ENCODE data around the gene SPINK5.

The SPINK5 gene

GRCh38 chr5:148091991-148092964 lies 28.5 kb downstream of the SPINK5 start:
- DNase-seq: no peak

- DNase-seq: no peak
Observed at GRCh38 chr5:148094336-148094735, 30.6 kb downstream of the SPINK5 start.

- DNase-seq: no peak
Observed at GRCh38 chr5:148104226-148104625, 40.4 kb downstream of the SPINK5 start.

- no peak for DNase-seq
Observed at GRCh38 chr5:148107608-148108007, 43.8 kb downstream of the SPINK5 start.

GRCh38 chr5:148113243-148113642 lies 49.5 kb downstream of the SPINK5 start:
- DNase-seq: no peak

GRCh38 chr5:148120317-148120716 lies 56.5 kb downstream of the SPINK5 start:
- DNase-seq: no peak

- DNase-seq: no peak
Observed at GRCh38 chr5:148125641-148126040, 61.9 kb downstream of the SPINK5 start.

- no peak for DNase-seq
Observed at GRCh38 chr5:148135091-148136048, 71.6 kb downstream of the SPINK5 start.

- no peak for DNase-seq
Observed at GRCh38 chr5:148140846-148141245, 77.1 kb downstream of the SPINK5 start.

GRCh38 chr5:148141645-148142044 lies 77.9 kb downstream of the SPINK5 start:
- DNase-seq: no peak

- DNase-seq: peak; percentile 35
Observed at GRCh38 chr5:148145916-148146315, 82.1 kb downstream of the SPINK5 start.

GRCh38 chr5:148146487-148146886 lies 82.7 kb downstream of the SPINK5 start:
- no peak for DNase-seq

GRCh38 chr5:148147415-148147814 lies 83.6 kb downstream of the SPINK5 start:
- no peak for DNase-seq

GRCh38 chr5:148151872-148152271 lies 88.1 kb downstream of the SPINK5 start:
- no peak for DNase-seq

- no peak for DNase-seq
Observed at GRCh38 chr5:148152781-148153180, 89.0 kb downstream of the SPINK5 start.

GRCh38 chr5:148156609-148157008 lies 92.8 kb downstream of the SPINK5 start:
- DNase-seq: no peak

GRCh38 chr5:148162038-148162437 lies 98.3 kb downstream of the SPINK5 start:
- no peak for DNase-seq

GRCh38 chr5:148163345-148163744 lies 99.6 kb downstream of the SPINK5 start:
- DNase-seq: no peak

- DNase-seq: no peak
Observed at GRCh38 chr5:148166550-148167283, 102.9 kb downstream of the SPINK5 start.

GRCh38 chr5:148168246-148168645 lies 104.5 kb downstream of the SPINK5 start, which contains the start of gene SPINK14:
TSS of gene SPINK14 (plus strand) at chr5:148168546. CDS start at chr5:148169733, 1,187 bp downstream.
- no peak for DNase-seq

- DNase-seq: no peak
Observed at GRCh38 chr5:148172377-148172776, 108.6 kb downstream of the SPINK5 start.

- DNase-seq: no peak
Observed at GRCh38 chr5:148176480-148176879, 112.7 kb downstream of the SPINK5 start.

- no peak for DNase-seq
Observed at GRCh38 chr5:148177207-148177606, 113.4 kb downstream of the SPINK5 start.

All from eye (tissue), 1 donor.